Vagina (tissue), 2 donors: ENCODE measurements around the gene KRTDAP. TPM values are rescaled to one million over a fixed set of nuclear protein-coding genes. Genes with fewer than 3 reads are reported as not detected.
"Not testable (repeated sequence)": the region's sequence is repeated elsewhere in the genome, so short reads cannot be mapped to it uniquely, and the experiment has no call there.

Experiments
- DNase-seq, 2 donors: peaks; one replicate each; pipeline ENCODE4 v3.0.0-alpha.2; 2017; ENCODE audit errors: extremely low spot score in 2 of 2
- H3K27ac ChIP-seq: fragments of 200-600 bp; sonication (generic); one replicate; pipeline ENCODE4 v1.5.1; 2019
- H3K27me3 ChIP-seq: fragments of 200-600 bp; sonication (generic); one replicate; pipeline ENCODE4 v1.5.1; 2019
- H3K36me3 ChIP-seq, 2 donors: fragments of 200-600 bp; sonication (generic); one replicate each; pipeline ENCODE4 v1.5.1; 2017 to 2019
- H3K4me1 ChIP-seq: fragments of 200-600 bp; sonication (generic); one replicate; pipeline ENCODE4 v1.5.1; 2019
- H3K4me3 ChIP-seq, 2 donors: fragments of 200-600 bp; sonication (generic); 1 replicate in 1 of 2; 2 replicates in 1 of 2; pipeline ENCODE4 v1.5.1; 2016 to 2019
- H3K9me3 ChIP-seq: fragments of 200-600 bp; sonication (generic); one replicate; pipeline ENCODE4 v1.5.1; 2019
- POLR2A ChIP-seq, 2 donors: fragments of 450-650 bp; IDR thresholded peaks; one replicate each; pipeline ENCODE4 v1.6.1; 2017; ENCODE audit warnings: antibody characterized with exemption in 2 of 2, mild to moderate bottlenecking in 2 of 2, moderate library complexity in 2 of 2
- POLR2AphosphoS5 ChIP-seq, 2 donors: sonication (generic); formaldehyde crosslinking; IDR thresholded peaks; one replicate each; pipeline ENCODE4 v1.9.0; 2017; ENCODE audit warnings: antibody characterized with exemption in 2 of 2, mild to moderate bottlenecking in 2 of 2, low read depth in 1 of 2; ENCODE audit not compliant: insufficient read depth in 1 of 2
- intact Hi-C: fragments of 100-400 bp; cut with DNase I; formaldehyde crosslinking; loops from one replicate; pipeline ENCODE4 v1.15.1; 2023
- total RNA-seq: library from RNA; depleted of rRNA; stranded (reverse); fragments of >200 nt; gene quantifications from one replicate; pipeline ENCODE4 v1.2.3, GENCODE V29; 2016
- TF ChIP-seq, protein P1 (sequence below), 3 experiments: fragments of 450-650 bp in 2 of 3; fragments of 200-600 bp in 1 of 3; sonication (generic) in 1 of 3; IDR thresholded peaks; one replicate each; pipeline ENCODE4 v1.5.1; 2017 to 2019; ENCODE audit warnings: antibody characterized with exemption in 3 of 3, mild to moderate bottlenecking in 2 of 3, moderate library complexity in 2 of 3

Gene KRTDAP
- total RNA-seq, 1 donor from 2014 or later = 687 TPM

DNA sequence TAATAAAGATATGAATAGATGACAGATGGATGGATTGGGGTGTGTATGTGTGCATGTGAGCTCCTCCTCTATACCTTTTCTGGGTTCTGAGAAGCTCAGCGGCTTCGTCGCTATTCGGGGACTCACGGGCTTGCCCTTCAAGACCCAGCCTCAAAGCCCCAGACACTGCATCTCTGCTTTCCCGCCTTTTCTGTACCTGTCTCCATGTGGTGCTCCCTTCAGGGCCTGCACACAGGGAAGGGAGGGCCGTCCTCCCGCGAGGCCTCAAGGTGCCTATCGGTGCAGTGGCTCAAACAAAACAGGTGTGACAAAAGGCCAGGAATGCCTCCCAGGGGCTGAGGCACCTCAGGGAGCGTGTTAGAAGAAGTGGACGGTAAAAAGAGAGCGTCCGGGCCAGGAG is 16.2 kb downstream of the KRTDAP start:
- H3K27me3 ChIP-seq = no peaks in the 10 kb centered on the region
- H3K36me3 ChIP-seq = no peaks in the 10 kb centered on the region
- no peak overlapping the region for H3K4me3 ChIP-seq
- no peaks in the 10 kb centered on the region for H3K4me1 ChIP-seq
- TF ChIP-seq POLR2A (IDR thresholded peaks at IDR 0.05) (no peak), POLR2AphosphoS5 (IDR thresholded peaks at IDR 0.05; ENCODE audit: insufficient read depth in 1 of 2, low read depth in 1 of 2) (no peak)
- TF ChIP-seq, protein P1, sequence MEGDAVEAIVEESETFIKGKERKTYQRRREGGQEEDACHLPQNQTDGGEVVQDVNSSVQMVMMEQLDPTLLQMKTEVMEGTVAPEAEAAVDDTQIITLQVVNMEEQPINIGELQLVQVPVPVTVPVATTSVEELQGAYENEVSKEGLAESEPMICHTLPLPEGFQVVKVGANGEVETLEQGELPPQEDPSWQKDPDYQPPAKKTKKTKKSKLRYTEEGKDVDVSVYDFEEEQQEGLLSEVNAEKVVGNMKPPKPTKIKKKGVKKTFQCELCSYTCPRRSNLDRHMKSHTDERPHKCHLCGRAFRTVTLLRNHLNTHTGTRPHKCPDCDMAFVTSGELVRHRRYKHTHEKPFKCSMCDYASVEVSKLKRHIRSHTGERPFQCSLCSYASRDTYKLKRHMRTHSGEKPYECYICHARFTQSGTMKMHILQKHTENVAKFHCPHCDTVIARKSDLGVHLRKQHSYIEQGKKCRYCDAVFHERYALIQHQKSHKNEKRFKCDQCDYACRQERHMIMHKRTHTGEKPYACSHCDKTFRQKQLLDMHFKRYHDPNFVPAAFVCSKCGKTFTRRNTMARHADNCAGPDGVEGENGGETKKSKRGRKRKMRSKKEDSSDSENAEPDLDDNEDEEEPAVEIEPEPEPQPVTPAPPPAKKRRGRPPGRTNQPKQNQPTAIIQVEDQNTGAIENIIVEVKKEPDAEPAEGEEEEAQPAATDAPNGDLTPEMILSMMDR (IDR thresholded peaks at IDR 0.05) = no peak
- DNase-seq = no peak
- intact Hi-C loops = no loop called here
- H3K9me3 ChIP-seq = no peaks in the 10 kb centered on the region
- no peak overlapping the region for H3K27ac ChIP-seq

DNA sequence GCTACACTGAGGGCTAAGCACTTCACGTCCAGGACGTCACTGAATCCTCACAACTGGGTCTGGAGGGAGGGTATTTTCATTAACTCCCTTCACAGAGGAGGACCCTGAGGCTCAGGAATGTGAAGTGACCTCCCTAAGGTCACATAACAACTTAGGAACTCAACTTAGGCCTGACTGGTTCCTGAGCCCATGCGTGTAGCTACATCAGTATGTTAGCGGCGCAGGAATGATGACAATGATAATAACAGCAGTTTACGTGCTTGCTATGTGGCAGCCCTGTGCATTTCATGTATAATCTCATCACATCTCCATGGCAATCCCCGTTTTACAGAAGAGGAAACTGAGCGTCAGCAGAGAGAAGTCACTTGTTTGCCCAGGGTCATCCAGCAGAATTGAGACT is 18.3 kb downstream of the KRTDAP start:
- H3K36me3 ChIP-seq = no peaks in the 10 kb centered on the region
- H3K27me3 ChIP-seq = no peaks in the 10 kb centered on the region
- intact Hi-C loops = no loop called here
- no peaks in the 10 kb centered on the region for H3K9me3 ChIP-seq
- H3K4me3 ChIP-seq = no peak overlapping the region
- H3K27ac ChIP-seq = no peak overlapping the region
- no peak for DNase-seq
- no peak for TF ChIP-seq POLR2A (IDR thresholded peaks at IDR 0.05)
- TF ChIP-seq POLR2AphosphoS5 (IDR thresholded peaks at IDR 0.05; ENCODE audit: insufficient read depth in 1 of 2, low read depth in 1 of 2) = no peak
- TF ChIP-seq, protein P1 (IDR thresholded peaks at IDR 0.05) = no peak
- no peaks in the 10 kb centered on the region for H3K4me1 ChIP-seq

DNA sequence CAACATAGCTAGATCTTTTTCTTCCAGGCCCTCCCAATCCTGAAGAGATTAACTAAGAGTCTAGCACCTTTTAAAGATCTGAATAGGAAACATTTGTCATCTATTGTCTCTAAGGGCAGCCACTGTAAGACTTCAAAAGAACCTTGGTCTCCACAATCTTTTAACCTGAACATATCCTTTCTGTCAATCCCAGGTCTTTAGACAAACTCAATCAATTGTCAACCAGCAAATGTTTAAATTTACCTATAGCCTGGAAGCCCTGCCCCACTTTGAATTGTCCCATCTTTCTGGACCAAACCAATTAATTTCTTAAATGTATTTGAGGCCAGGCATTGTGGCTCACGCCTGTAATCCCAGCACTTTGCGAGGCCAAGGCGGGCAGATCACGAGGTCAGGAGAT is 19.2 kb downstream of the KRTDAP start:
- H3K36me3 ChIP-seq, H3K27ac ChIP-seq, H3K27me3 ChIP-seq, H3K4me1 ChIP-seq, H3K9me3 ChIP-seq, H3K4me3 ChIP-seq, DNase-seq, intact Hi-C loops: not testable (repeated sequence)

DNA sequence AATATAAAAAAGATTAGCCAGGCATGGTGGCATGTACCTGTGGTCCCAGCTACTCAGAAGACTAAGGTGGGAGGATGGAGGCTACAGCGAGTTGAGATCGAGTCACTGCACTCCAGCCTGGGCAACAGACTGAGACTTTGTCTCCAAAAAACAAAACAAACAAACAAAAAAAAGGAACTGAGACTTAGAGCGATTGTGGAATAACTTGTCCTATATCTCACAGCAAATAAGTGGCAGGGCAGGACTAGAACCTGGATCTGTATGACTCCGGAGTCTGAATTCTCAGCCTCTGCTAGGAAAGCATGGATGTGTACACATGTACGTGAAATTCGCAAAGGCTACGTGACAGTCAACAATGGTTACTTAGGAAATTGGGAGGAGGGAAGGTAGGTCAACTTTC is 20.1 kb downstream of the KRTDAP start:
- no peak for TF ChIP-seq POLR2AphosphoS5 (IDR thresholded peaks at IDR 0.05; ENCODE audit: insufficient read depth in 1 of 2, low read depth in 1 of 2)
- no peak for TF ChIP-seq POLR2A (IDR thresholded peaks at IDR 0.05)
- TF ChIP-seq, protein P1 (IDR thresholded peaks at IDR 0.05) = no peak
- no peaks in the 10 kb centered on the region for H3K36me3 ChIP-seq
- no peaks in the 10 kb centered on the region for H3K4me1 ChIP-seq
- DNase-seq = no peak
- H3K27me3 ChIP-seq = no peaks in the 10 kb centered on the region
- H3K9me3 ChIP-seq = no peaks in the 10 kb centered on the region
- H3K4me3 ChIP-seq = no peak overlapping the region
- intact Hi-C loops = no loop called here
- H3K27ac ChIP-seq = no peak overlapping the region

DNA sequence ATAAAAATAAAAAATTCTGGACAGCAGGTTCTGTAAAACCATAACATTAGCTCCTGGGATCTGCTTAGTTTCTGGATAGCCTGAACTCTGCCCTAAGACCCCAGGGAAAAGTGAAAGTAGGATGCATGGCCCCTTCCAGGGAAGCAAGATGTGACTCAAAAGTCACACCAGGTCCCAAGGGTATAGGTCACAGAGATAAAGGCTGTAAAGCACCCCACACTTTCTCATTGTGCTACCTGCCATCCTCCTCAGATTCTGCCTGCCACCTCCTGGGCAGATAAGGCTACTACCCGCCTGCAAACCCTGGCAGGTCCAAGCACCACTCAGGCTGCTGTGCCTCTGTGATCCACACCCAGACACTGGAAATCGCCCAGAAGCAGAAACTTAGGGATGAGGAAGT is 21.6 kb downstream of the KRTDAP start:
- Histone ChIP-seq H3K9me3 (no peaks in the 10 kb centered on the region), H3K27me3 (no peaks in the 10 kb centered on the region), H3K4me3 (no peak overlapping the region), H3K4me1 (no peaks in the 10 kb centered on the region), H3K27ac (no peak overlapping the region), H3K36me3 (no peaks in the 10 kb centered on the region)
- no peak for DNase-seq
- TF ChIP-seq POLR2A (IDR thresholded peaks at IDR 0.05) = no peak
- TF ChIP-seq, protein P1 (IDR thresholded peaks at IDR 0.05) = peak in 2 of 3 experiments; percentile 13 to 36
- intact Hi-C loops = no loop called here

DNA sequence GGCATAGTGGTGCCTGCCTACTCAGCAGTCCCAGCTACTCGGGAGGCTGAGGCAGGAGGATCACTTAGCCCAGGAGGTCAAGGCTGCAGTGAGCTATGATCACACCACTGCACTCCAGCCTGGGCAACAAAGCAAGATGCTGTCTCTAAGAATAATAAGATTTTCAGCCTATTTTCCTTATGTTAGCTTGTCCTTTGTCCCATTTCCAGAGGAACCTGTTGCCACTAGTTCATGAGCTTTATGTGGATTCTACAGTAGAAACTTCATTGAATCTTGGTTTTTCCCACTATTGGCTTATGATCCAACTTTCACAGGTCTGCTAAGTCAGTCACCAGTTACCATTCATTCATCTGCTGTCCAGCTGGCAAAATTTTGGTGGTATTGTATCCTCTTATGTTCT is 24.0 kb downstream of the KRTDAP start:
- Histone ChIP-seq H3K4me1 (no peaks in the 10 kb centered on the region), H3K27me3 (no peaks in the 10 kb centered on the region), H3K4me3 (no peak overlapping the region), H3K36me3 (no peaks in the 10 kb centered on the region), H3K9me3 (no peaks in the 10 kb centered on the region), H3K27ac (no peak overlapping the region)
- TF ChIP-seq, protein P1 (IDR thresholded peaks at IDR 0.05) = no peak
- TF ChIP-seq POLR2A (IDR thresholded peaks at IDR 0.05) (no peak), POLR2AphosphoS5 (IDR thresholded peaks at IDR 0.05; ENCODE audit: insufficient read depth in 1 of 2, low read depth in 1 of 2) (no peak)
- DNase-seq = no peak
- intact Hi-C loops = no loop called here

DNA sequence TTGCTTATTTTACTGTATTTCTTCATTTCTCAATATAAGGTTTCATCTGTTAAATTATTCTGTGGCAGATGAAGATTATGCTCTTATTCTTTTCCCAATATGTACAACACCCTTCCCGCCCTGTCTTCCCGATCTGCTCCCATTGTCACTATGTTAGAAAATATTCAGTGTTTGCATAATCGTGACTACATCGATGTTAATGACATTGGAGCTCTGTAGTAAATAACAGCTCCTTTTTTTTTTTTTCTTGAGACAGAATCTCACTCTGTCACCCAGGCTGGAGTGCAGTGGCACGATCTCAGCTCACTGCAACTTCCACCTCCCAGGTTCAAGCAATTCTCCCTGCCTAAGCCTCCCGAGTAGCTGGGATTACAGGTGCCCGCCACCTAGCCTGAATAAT is 27.3 kb downstream of the KRTDAP start:
- intact Hi-C loops, H3K4me1 ChIP-seq, H3K36me3 ChIP-seq, H3K9me3 ChIP-seq, H3K4me3 ChIP-seq, H3K27me3 ChIP-seq, H3K27ac ChIP-seq, DNase-seq: not testable (repeated sequence)
